ENCODE measurements around the gene GNG4.

GNG4 gene

GRCh38 chr1:235533476-235534168 is 116.0 kb downstream of the GNG4 start:
- no peak for DNase-seq (ENCODE audit: low read depth)

- peak; percentile 18 for DNase-seq (ENCODE audit: low read depth)
Measured at GRCh38 chr1:235532360-235532759, 117.2 kb downstream of the GNG4 start.

GRCh38 chr1:235527196-235527814 is 122.3 kb downstream of the GNG4 start:
- DNase-seq (ENCODE audit: low read depth), result no peak

GRCh38 chr1:235525314-235525713 is 124.3 kb downstream of the GNG4 start:
- no peak for DNase-seq (ENCODE audit: low read depth)

GRCh38 chr1:235516862-235517446 is 132.6 kb downstream of the GNG4 start:
- no peak for DNase-seq (ENCODE audit: low read depth)

- DNase-seq (ENCODE audit: low read depth), result no peak
Measured at GRCh38 chr1:235515844-235516512, 133.6 kb downstream of the GNG4 start.

GRCh38 chr1:235513495-235514366 is 135.9 kb downstream of the GNG4 start:
- peak; percentile 37 for DNase-seq (ENCODE audit: low read depth)

GRCh38 chr1:235511470-235512240 is 137.9 kb downstream of the GNG4 start:
- DNase-seq (ENCODE audit: low read depth), result peak; percentile 36

- no peak for DNase-seq (ENCODE audit: low read depth)
Measured at GRCh38 chr1:235510823-235511222, 138.8 kb downstream of the GNG4 start.

- no peak for DNase-seq (ENCODE audit: low read depth)
Measured at GRCh38 chr1:235507623-235508022, 142.0 kb downstream of the GNG4 start.

GRCh38 chr1:235504494-235505222 is 144.9 kb downstream of the GNG4 start:
- peak; percentile 92 for DNase-seq (ENCODE audit: low read depth)

GRCh38 chr1:235504122-235504493 is 145.5 kb downstream of the GNG4 start, which contains the start of gene B3GALNT2:
Gene B3GALNT2 (minus strand): TSS chr1:235504452. CDS start chr1:235504252, 200 bp downstream.
- no peak for DNase-seq (ENCODE audit: low read depth)

- no peak for DNase-seq (ENCODE audit: low read depth)
Measured at GRCh38 chr1:235503403-235504121, 146.0 kb downstream of the GNG4 start.

- DNase-seq (ENCODE audit: low read depth), result no peak
Measured at GRCh38 chr1:235502601-235503402, 146.8 kb downstream of the GNG4 start.

GRCh38 chr1:235500971-235501540 is 148.5 kb downstream of the GNG4 start:
- no peak for DNase-seq (ENCODE audit: low read depth)
